Hematopoietic multipotent progenitor cell treated with erythropoietin and hydrocortisone succinate and interleukin-3 and kit ligand, for 6 days (in vitro differentiated cells): ENCODE results near the gene WDR93.

Experiments
- DNase-seq: peaks from one replicate; pipeline ENCODE4 v3.0.0-alpha.2; 2015

Gene WDR93

DNA sequence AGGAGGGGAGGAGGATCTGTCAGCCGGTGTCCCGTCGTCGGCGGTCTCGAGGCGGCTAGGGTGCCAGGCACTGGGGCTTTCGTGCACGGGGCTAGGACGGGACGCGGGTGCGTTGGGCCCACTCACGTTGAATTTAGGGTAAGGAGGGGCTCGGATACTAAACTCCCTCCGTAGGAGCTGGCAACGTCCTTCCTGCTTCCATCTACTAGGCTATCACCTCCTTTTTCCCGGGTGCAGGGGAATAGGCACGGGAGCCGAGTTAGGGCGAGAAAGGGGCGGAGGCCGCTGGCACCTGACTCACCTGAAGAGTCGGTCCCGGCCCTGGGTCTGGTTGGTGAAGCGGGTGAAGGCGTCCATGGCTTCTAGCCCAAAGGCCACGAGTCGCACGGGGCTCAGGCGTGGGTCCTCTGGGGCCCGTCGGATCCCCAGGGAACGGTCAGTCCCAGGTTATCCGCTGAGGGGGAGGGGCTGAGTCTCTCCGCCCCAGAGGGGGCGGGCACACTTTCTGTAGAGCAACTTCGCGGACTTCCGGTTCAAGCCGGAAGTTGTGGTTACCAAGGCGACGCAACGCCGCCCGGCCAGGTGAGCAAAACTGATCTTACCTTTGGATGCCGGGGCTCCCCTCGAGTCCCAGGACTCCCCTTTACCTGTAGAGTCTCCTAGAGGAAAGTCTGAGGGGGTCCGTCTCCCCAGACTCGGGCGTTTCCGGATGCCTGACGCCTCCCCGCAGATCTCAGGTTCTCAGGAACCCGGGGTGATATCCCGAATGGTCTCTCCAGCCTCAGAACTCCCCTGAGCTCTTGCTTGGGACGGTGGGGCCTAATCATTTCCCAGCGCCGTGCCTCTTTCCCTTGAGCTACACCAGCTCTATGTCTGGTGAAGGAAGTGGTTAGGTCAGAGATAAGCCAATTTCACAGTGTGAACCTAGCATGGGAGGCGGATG lies at the start of gene WDR93, which contains the start of gene PEX11A:
TSS of gene WDR93 (plus strand) at position 536 of the 943 bp plus-strand sequence. CDS start 10,936 bp downstream, outside the sequence.
TSS of gene PEX11A (minus strand) at position 479 of the 943 bp plus-strand sequence. CDS start at position 357, 122 bp downstream.
- DNase-seq = peak; percentile 90

DNA sequence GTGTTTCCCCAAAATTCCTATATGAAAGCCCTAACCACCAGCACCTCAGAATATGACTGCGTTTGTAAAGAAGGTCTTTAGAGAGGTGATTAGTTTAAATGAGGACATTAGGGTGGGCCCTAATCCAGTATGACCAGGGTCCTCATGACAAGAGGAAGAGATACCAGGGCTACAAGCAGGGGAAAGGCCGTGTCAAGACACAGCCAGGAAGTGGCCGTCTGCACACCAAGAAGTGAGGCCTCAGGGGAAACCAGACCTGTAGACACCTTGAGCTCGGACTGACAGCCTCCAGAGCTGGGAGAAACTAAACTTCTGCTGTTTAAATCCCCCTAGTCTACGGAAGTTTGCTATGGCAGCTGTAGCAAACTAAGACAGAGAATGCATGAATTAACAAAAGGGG lies 49.6 kb upstream of the WDR93 start:
- no peak for DNase-seq

DNA sequence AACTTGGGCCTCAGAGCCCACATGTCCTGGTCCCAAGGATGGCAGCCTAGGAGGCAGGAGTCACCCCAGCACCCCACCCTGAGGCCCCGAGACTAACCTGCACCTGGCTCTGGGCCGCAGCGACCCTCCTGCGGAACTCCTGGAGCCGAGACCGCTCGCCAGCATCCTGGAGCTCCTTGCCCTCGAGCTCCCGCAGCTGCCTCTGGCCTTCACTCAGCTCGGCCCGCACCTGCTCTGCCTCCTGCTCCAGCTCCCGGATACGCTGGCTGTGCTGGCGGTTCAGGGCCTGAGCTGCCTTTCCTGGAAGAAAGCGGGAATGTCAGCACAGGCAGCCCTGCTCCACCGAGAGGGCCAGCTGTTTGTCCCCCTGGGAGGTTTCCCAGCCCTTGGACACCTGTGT lies 48.5 kb upstream of the WDR93 start:
- DNase-seq = no peak

DNA sequence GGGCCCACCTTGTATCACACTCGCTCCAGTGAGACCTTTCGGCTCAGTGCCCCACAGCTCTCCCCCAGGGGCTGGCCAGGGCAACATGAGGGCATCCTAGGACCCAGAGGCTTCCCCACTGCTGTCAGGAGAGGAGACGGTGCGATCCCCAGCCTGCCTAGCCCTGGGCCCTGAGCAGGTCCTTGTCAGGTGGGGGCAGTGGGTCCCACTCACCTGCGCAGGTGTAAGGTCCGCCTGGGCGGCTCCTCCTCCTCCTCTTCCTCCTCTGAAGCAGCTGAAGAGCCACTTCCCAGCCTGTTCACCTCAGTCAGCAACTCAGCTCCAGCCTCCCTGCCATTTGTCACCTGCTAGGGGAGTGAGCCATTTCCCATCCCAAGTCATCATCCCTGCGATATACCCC lies 44.9 kb upstream of the WDR93 start:
- no peak for DNase-seq

DNA sequence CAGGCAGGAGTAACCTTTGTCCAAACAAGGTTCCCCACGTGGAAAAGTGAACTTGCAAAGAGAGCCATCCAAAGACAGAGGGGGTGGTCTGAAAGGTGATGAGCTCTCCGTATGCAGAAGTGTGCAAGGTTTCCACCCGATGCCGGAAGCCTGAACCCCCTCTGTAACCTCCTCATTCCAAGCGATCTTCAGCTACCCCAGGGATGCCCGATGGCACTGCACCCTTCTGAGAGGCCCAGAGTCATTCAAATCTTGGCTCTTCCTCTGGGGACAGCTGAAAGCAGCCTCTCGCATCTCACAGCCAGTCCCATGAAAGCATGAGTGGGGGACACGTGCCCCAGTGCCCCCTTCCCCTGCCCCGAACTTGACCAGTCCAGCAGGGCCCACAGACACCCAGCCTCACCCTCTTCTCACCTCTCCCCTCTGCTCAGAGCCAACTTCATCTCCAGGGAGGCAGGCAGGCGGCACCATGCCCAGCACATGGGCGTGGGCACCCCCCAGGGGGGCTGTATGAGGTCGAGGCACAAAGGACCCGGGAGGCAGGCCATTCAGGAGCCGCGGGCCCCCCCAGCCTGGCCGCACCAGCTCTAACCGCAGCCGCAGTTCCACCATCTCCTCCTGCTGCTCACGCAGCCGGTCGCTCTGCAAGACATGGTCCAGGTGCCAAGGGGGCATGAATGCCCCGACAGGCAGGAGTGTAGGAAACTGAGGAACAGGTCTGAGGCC lies 44.0 kb upstream of the WDR93 start:
- no peak for DNase-seq

DNA sequence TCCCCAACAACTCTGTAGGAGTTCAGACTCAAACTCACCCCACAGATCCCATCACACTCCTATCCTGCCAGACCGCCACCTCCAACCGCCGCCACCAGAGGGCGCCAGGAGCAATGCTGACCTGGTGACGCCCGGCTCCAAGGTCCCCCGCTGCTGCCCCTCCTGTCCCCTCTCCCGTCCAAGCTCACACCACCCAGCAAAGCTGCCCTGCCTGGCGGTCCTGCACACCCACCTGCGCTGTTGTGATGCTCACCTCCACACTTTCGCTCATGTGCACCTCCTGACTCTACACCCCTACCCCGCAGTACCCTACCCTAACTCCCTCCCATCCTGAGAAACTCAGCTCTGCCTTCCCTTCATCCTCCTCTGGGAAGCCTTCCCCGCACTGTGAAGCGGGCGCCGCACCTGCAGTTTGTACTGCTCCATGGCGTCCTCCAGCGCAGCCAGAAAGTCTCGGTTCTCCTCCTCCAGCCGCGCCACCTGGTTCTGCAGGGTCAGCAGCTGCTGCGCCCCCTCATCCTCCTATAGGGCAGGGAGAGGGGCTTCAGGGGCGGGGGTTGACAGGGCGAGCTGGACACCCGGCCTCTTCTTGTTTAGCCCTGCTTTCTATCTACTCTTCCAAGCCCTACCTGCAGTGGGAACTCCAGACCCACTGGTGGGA lies 43.3 kb upstream of the WDR93 start:
- peak; percentile 77 for DNase-seq

DNA sequence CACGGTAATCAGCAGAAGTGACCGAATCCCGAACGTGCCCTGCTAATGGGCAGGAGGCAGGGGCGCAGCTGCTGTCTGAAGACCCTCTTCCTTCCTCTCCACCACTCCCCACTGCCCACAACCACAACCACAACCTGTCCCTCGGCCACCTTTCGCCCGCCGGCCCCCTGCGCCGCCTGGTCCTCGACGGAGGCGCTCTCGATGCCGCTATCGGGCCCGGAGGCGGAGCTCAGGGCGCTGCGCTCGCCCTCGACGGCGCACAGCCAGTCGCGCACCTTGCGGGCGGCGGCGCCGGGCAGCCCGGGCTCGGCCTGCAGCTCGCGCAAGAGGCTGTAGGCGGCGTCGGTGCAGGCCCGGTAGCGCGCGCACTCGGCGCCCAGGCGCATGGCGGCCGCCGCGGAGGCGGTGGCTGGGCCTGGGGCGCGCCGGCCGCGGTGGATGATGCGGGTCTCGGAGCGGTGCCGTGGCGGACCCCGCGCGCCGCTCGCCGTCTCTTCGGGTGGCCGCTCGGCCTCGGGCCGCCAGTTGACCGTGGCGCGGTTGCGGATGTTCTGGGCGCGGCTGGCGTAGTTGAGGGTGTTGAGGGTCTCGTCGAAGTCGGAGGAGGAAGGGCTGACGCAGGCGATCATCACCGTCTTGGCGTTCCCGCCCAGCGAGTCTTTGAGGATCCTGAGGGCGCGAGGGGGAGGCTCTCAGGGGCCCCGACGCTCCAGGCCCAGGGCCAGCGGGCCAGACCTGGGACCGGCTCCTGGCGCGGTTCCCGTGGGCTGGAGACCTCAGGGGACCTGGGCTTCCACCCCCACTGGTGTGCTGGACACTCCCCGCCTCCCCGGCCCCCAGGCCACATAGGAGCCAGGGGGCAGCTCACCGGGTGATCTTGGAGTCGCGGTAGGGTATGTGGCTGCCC lies 42.3 kb upstream of the WDR93 start:
- DNase-seq = no peak

DNA sequence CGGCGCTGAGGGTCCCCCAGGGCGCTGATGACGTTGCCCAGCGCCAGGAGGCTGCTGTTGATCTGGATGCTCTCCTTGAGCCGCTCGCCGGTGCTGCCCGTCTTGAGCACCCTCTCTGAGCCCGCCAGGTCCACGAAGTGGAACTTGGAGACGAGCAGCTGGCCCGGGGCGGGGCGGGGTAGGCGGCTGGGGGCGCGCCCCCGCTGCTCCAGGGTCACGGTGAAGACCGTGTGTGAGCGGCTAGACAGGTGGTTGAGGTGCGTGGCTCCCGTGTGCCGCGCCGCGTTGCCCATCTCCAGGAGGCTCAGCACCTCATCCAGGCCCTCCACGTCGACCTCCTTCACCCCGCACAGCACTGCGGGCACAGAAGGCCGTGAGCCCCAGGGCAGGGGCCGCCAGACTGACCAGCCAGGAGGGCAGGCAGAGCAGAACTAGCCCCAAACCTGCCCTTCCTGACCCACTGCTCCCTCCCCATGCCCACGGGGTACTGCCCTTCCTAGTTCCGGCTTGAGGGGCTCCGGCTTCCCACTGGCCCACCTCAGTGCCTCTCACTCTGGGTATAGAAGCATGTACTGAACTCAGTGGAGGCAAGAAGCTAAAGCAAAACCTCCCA lies 41.5 kb upstream of the WDR93 start:
- DNase-seq = no peak

DNA sequence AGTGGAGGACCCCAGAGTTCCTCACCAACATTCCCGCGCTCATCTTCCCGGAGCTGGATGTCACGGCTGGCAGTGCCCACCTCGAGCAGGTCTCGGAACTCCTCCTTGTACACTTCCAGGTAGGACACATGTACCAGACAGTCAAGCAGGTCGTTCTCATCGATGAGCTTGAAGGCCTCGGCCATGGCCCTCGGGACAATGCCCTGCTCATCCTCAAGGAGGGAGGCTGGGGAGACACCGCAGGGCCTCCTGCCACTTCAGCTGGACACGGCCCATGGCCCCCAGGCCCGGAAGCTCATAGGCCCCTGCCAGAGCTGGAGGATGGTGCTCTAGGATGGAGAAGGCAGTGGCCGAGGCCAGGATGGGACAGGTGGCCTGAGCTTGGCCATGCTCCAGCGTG lies 40.9 kb upstream of the WDR93 start:
- no peak for DNase-seq

DNA sequence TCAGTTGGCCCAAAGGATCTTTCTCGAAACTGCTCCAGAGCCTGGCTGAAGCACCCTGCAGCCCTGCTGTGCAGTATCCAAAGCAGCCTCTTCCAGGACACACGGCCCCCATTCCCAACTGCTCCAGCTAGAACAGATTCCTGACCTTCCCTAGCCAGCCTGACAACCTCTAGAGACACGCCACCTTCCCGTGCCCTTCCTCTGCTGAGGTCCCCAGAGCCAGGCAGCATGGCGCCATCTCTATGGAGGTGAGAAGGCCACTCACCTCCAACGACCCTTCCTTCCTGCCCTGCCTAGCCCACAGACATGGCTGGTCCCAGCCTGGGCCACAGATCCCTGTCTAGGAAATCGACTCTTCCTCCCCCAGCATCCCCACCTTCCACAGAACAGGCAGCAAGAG lies 38.5 kb upstream of the WDR93 start:
- no peak for DNase-seq

DNA sequence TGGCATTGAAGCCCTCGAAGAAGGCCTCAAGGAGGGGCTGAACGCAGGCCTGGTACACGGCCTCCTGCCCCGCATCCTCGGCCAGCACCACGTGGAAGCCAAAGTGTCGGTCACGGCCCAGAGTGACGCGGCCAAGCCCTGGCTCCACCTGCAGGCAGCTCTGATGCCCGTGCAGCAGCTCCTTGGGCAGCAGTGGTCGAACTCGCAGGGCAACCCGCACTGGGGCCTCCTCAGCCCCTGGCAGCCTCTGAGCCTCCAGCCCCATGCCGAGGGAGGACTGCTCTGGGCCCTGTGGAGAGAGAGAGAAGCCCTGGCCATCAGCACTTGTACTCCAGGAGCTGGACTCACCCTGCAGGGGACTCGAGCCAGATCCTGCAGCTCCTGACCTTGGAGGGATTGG lies 37.9 kb upstream of the WDR93 start:
- DNase-seq = no peak

DNA sequence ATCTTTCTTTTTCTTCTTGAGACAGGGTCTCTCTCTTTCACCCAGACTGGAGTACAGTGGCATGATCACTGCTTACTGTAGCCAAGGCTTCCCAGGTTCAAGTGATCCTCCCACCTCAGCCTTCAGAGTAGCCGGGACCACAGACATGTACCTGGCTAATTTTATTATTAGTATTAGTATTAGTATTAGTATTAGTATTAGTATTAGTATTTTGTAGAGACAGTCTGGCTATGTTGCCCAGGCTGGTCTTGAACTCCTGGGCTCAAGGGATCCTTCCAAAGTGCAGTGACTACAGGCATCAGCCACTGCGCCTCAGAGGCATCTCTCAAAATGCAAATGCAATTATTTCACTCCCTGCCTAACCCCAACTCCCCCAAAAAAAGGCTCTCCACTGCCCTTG lies 37.0 kb upstream of the WDR93 start:
- DNase-seq = no peak

DNA sequence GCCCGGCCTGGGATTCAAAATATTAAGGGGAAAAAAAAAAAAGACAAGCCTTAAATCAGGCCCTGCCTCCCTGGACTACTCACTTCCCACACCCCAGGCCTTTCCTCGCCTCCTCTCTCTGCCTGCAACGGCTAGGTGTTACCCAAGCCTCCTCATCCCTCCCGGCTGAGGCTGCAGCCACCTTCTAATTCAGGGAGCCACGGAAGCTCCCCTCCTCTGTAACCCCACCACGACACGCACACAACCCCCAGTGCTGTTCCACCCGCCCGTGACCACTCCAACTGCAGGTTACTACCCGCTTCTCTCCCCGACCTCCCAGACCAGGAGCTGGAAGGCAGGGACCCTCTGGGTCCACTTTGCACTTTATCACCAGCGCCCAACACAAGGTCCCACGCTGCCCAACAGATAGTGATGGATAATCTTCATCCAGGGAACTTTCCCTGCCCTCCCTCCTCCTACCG lies 36.3 kb upstream of the WDR93 start:
- no peak for DNase-seq

DNA sequence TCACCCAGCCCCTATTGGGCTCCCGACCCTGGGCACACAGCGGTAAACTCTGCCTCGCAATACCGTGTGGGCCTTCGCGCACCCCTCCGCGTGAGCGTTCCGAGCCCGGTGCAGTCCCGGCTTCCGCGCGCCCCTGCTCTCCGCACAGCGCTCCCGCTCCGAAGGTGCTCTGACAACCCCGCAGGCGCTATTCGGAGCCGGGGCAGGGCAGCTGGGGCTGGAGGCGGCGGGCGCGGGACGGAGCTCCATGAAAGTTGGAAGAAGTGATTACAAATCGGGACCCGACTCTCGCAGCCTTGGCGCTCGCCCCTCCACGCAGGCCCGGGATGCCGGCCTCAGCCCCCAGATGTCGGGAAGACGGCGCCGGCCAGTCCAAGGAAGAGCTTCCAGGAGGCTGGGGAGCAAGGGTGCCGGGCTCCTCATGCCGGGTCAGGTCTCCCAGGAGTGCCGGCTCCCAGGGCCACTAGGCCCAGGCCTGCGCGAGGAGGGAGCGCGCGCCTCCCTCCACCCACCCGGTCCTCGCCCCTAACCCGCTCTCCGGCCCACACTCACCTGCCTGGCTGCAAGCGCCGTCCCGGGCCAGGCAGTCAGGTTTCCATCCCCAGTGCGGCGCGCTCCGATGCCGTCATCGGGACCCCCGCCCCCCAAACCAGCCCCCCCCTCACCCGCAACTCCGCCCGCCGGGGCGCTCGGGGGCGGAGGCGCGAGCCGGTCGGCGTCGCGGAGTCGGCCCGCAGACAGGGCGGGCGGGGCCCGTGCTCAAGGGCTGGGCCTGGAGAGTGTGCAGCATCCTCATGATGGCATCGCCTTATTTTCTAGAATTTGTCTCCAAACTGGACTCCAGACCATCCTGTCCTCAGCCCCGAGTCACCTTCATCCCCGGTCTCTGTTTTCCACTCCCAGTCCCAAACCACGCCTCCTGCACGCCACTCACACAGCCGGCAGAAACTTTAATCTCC lies 35.5 kb upstream of the WDR93 start, which contains the start of gene KIF7:
TSS of gene KIF7 (minus strand) at position 621 of the 959 bp plus-strand sequence. CDS start 2,537 bp downstream, outside the sequence.
- DNase-seq = peak; percentile 20

DNA sequence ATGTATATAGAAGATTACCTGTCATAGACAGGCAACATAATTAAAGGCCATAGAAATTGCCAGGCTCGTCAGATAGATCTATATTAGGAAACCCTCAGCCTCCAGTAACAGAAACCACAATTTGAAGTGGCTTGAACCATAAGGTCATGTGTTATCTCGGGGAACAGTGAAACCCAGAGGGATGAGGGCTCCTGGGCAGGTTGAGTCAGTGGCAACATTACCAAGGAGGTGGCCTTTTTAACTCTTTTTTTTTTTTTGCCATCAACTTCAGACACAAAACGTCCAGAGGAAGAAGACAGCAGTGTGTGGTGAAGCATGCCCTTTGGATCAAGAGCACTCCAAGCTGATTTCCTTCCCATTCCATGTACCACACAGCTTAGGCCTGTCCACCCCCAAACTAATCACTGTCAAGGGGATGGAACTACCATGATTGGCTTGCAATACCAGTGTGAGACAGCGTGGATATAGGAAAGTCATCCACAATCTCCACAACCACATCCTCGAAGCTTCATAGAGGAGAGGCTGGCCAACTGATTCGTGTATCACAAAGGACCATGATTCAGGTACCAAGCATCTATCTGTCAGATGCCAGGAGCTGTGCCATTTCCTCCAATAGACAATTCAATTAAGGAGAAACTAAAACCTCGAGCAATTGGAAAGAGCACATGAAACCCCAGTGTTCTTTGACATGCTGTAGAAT lies 34.3 kb upstream of the WDR93 start:
- DNase-seq = peak; percentile 28

DNA sequence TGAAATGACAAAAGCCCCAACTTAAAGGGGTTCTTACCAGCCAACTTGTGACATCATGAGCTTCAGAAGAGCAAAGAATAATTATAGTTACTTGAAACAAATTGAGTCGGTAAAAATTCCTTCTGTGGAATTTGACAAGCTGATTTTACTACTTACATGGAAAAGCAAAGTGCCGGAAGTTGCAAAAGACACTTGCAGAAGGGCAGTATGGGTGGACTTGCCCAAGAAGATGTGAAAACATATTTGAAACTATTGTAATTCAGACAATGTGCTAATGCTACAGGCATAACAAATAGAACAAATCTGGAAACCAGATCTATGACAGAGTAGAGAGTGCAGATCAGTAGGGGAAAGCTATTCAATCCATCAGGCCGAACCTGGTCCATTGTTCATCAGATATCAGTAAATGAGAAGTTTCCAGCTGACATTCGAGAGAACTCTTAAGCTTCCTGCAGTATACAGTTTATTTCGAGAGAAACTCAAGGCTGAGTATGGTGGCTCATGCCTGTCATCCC lies 32.9 kb upstream of the WDR93 start:
- DNase-seq = no peak

DNA sequence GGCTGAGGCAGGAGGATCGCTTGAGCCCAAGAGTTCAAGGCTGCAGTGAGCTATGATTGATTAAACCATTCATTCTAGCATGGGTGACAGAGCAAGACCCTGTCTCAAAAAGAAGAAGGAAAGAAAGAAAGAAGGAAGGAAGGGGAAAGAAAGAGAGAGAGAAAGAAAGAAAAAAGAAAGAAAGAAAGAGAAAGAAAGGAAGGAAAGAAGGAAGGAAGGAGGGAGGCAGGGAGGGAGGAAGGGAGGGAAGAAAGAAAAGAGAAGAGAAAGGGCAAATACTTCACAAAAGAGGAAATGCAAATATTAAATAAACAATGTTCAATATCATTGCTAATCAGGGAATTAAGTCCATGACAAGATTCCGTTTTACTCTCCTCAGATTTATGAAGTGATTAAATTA lies 31.3 kb upstream of the WDR93 start:
- no peak for DNase-seq

DNA sequence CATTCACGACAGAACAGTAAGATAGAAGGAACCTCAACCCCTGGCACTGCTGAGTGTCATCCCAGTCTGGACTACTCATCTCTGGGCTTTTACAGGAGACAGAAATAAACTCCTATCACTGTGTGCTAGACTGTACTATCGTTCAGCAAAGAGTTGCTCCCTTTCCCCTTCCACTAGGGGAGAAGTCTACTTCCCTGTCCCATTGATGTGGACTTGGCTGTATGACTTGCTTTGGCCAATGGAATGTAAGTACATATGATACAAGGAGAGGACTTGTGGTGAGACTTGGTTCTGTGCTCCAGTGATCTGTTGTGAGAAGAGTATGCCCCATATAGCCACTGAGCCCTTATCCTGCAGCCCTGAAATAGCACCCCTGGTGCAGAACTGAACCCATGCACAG lies 30.1 kb upstream of the WDR93 start:
- no peak for DNase-seq

DNA sequence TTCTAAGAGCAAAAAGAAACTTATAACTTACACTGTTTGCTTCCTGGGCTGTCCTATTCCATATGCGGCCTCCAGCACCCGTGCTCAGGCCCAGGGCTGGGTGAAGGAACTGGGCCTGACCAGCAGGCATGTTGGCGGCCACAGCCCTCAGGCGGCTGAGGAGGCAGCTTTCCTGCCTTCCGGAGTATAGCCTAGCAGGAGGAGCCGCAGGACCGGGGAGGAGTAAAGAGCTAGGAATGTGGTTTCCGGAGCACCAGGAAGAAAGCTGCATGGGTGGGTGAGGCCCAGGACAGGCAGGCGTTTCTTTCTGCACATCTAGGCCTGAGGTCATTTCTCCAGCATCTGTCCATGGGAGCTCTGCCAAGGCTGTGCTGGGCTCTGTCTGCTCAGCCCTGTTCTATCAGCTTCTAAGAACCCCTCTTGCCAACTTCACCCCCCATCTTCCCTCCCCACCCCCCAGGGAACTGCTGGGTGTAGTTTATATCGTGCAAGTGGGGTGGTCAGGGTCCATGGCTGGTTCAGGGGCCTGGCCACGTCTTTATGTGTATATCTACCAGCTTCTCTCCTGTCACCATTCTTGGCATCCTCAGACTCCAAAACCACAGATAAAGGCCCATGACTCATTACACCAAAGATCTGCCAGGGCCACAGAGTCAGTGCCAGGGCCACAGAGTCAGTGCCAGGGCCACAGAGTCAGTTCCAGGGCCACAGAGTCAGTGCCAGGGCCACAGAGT lies 27.6 kb upstream of the WDR93 start:
- DNase-seq = peak; percentile 53
